LHCN-M2 (cell line): ENCODE results near the gene RAB33A. TPM values are rescaled to one million over a fixed set of nuclear protein-coding genes. Genes with fewer than 3 reads are reported as not detected.

Experiments used
- DNase-seq: peaks from one replicate; pipeline ENCODE4 v3.0.0-alpha.2; 2012; ENCODE audit warnings: low read depth
- polyA plus RNA-seq: library from polyadenylated mRNA; unstranded; fragments of >200 nt; gene quantifications from one replicate; pipeline ENCODE4 v1.2.1, GENCODE V29; 2012; ENCODE audit warnings: missing spikeins
- total RNA-seq: library from RNA; depleted of rRNA; stranded (reverse); fragments of >200 nt; gene quantifications from 2 replicates; pipeline ENCODE4 v1.2.3, GENCODE V29; 2014; rRNA removed

Gene RAB33A
- total RNA-seq = 0.71 TPM in 1 of 2 replicates, not detected in the other
- 0.26 TPM for polyA plus RNA-seq

DNA sequence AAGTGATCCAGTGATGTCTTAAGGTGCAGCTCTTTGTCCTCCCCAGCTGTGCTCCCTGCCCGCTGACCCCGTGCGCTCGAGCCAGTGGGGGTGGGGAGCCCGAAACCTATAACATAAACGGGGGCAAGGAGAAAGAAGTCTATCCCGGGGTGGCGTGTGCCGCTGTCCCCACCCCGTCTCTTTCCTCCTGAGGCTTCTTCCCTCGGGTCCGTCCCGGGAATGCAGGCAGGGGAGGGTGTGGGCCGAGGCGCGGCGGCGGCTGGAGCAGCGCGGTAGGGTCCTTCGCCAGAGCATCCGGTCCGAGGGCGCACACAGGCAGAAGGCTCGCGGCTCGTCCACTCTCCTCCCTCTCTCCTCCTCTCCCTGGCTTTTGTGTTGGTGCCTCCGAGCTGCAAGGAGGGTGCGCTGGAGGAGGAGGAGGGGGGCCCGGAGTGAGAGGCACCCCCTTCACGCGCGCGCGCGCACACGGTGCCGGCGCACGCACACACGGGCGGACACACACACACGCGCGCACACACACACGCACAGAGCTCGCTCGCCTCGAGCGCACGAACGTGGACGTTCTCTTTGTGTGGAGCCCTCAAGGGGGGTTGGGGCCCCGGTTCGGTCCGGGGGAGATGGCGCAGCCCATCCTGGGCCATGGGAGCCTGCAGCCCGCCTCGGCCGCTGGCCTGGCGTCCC lies at the start of gene RAB33A:
RAB33A (plus strand) TSS at position 517 of the 681 bp plus-strand sequence; CDS start at position 618, 101 bp downstream.
- no peak for DNase-seq

GRCh38 chrX:130124577-130124976 lies 47.2 kb upstream of the RAB33A start:
- DNase-seq = no peak

GRCh38 chrX:130125091-130125874 lies 46.5 kb upstream of the RAB33A start:
- no peak for DNase-seq

- DNase-seq = no peak
Measured at GRCh38 chrX:130130990-130131389, 40.8 kb upstream of the RAB33A start.

- no peak for DNase-seq
Measured at GRCh38 chrX:130136496-130136895, 35.3 kb upstream of the RAB33A start.

DNA sequence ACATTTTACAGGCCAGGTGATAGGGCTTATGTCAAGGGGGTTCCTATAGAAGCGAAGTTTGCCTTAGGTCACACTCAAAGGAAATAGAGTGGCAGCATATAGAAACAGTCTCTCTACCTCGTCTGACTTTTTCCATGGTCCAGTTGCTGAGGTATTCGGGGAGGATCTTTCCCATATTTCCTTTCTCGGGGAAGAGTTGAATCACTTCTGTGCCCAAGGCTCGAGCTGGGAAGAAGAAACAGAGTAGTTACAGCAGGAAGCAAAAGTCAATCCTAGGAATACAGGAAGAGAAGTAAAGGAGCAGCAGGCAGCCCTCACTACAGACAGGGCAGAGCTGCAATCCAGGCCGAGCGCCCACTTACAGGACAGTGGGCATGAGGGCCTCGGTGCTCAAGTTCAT lies 34.8 kb upstream of the RAB33A start:
- DNase-seq = no peak

- DNase-seq = no peak
Measured at GRCh38 chrX:130139474-130140201, 32.1 kb upstream of the RAB33A start.

DNA sequence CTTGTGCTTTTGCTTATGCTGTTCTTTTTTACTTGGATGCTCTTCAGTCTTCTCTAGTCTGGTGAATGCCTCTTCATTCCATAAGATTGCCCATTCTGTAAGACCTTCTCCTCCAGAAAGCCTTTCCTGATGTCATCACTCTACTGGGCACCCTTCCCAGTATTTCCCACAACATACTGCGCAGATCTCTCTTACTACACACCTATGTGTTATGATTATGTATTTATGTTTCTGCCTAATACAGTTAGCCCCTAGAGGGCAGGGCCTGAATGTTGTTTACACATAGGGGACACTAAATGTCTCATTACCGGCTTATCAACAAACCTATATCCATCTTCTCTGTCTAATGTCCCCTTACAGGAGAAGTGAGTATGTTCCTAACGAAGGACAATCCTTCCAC lies 27.3 kb upstream of the RAB33A start:
- DNase-seq = no peak

DNA sequence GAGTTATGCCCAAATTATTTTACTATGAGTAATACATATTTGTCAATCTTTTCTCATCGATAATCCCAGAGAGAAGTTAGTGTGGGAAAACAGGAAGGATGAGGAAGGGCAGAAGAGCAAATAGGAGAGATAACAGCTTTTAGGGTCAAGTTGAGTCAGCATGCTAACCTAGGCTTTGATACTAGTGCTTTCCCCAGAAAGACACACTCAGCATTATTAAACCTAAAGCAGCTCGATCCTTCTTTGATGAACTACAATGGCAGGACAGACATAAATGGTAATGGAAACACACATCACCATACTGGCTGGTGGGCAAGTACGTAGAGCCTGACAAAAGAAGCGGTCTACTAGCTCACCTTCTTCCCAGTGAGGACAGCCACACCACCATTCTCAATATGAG lies 26.6 kb upstream of the RAB33A start:
- DNase-seq = no peak

DNA sequence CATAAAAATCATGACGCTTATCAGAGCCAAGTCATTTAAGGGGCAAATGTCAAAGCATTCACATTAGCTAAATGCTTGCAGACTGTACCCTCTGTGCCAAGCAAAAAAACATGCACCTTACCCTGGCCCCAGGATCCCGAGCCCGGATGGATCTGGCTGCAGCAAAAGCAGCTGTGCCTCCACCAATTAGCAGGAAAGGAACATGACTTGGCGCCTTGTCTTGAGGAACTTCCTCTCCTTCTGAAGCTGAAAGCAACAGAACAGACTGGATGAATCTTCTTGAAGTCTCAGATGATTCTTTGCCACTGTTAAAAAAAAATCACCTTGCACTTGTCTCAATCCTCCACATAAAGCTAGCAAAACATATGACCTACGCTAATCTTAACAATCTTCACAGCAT lies 24.1 kb upstream of the RAB33A start:
- no peak for DNase-seq

- DNase-seq = no peak
Measured at GRCh38 chrX:130155564-130155963, 16.2 kb upstream of the RAB33A start.

GRCh38 chrX:130158311-130158710 lies 13.5 kb upstream of the RAB33A start:
- DNase-seq = no peak

GRCh38 chrX:130159776-130160175 lies 12.0 kb upstream of the RAB33A start:
- no peak for DNase-seq

- no peak for DNase-seq
Measured at GRCh38 chrX:130162094-130162735, 9.5 kb upstream of the RAB33A start.

GRCh38 chrX:130163398-130163797 lies 8.4 kb upstream of the RAB33A start:
- no peak for DNase-seq

- DNase-seq = peak; percentile 31
Measured at GRCh38 chrX:130165181-130165702, 6.5 kb upstream of the RAB33A start.

- peak; percentile 91 for DNase-seq
Measured at GRCh38 chrX:130165703-130166502, 5.9 kb upstream of the RAB33A start, which contains the start of gene AIFM1. Gene AIFM1 (minus strand): TSS chrX:130165841. CDS start chrX:130165656, 185 bp downstream.

DNA sequence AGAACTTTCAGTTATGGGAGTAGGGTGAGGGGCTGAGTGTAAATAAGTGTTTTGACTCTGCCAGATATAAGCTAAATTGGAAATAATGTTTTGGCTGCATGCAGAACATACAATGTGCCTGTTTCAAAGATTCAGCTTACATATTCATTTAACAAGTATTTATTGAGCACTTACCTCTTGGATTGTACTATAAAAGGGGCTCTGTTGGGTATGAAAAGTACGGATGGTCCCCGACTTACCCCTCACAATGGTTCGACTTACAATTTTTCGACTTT lies 5.3 kb upstream of the RAB33A start:
- no peak for DNase-seq

DNA sequence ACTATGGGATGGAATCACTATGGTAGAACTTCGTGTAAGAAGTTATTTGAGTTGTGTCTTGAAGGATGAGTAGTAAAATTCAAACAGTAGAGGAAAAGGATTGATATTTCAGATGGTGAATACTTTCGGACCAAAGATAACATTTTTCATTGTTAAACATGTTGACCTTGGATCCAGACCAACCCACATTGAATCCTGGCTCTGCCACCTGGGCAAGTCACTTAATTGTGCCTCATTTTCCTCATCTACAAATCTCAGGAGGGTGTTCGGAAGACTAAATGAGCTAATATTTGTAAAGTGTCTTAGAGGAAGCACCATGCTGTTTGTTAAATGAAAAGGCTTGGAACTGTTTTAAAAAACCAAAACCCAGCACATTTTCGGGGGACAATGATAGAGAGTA lies 4.7 kb upstream of the RAB33A start:
- DNase-seq = no peak

DNA sequence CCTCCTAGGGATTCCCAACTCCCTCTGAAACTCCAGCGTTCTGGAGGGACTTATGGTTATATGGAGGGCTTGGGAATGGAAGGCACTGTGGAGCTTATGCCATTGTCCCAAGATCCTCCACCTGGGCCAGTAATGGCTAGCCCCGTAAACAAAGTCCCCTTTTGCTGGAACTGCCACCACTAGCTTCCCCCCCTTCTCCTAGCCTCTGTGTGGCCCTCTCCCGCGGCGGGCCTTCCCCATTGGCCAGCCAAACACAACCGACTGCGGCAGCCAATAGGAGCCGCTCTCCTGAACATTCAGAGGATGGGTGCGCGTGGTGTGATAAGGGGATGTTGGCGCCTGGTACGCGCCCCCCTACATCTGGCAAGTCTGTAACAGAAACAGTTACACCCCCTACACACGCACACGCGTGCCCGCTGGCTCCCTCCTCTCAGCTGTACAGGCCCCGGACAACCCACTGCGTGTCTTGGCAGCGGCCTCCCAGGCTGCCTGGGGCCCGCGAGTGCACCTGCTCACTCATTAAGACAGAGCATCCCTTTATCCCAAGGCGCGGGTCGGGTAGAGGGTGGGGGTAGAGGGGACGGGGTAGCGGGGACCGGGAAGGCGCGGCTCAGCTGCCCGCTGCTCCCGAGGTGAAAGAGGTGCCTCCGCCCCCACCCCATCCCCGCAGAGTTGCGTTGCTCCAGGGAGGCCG lies 863 bp upstream of the RAB33A start:
- no peak for DNase-seq
